GM12878 (cell line): ENCODE results near the gene FAM120AOS.

Experiments
- FOXK2 ChIP-seq: fragments of 450-650 bp; IDR thresholded peaks from 2 replicates; pipeline ENCODE4 v1.6.1; 2017; ENCODE audit warnings: mild to moderate bottlenecking, moderate library complexity
- MXI1 ChIP-seq: fragments of 150-350 bp; IDR thresholded peaks from 2 replicates; pipeline ENCODE4 v1.6.1; 2011; ENCODE audit warnings: low read depth, mild to moderate bottlenecking, inconsistent platforms, low read length, improper control_type of control experiment
- POLR2AphosphoS5 ChIP-seq: IDR thresholded peaks from 2 replicates; pipeline ENCODE4 v1.6.1; 2011; ENCODE audit warnings: mild to moderate bottlenecking, low read length, inconsistent platforms
- RCOR1 ChIP-seq: conservative IDR thresholded peaks from 2 replicates; pipeline ENCODE4 v1.6.1; 2012; ENCODE audit warnings: low read depth, low read length, improper control_type of control experiment
- SMC3 ChIP-seq: IDR thresholded peaks from 2 replicates; pipeline ENCODE4 v1.6.1; 2011; ENCODE audit warnings: low read length, improper control_type of control experiment, borderline replicate concordance

GRCh38 chr9:93480728-93481324 is 27.4 kb upstream of the FAM120AOS start:
- no peak for TF ChIP-seq FOXK2
- no peak for TF ChIP-seq MXI1
- TF ChIP-seq SMC3: no peak
- no peak for TF ChIP-seq POLR2AphosphoS5
- no peak for TF ChIP-seq RCOR1
